Lower leg skin (tissue), 4 donors: ENCODE results near the gene SELENOO. TPM values are rescaled to one million over a fixed set of nuclear protein-coding genes. Genes with fewer than 3 reads are reported as not detected.

Source experiments
- DNase-seq, 2 donors: peaks; one replicate each; pipeline ENCODE4 v3.0.0-alpha.2; 2019; ENCODE audit warnings: low spot score in 2 of 2
- H3K4me3 ChIP-seq: fragments of 200-600 bp; sonication (generic); 2 replicates; pipeline ENCODE4 v1.5.1; 2017; ENCODE audit warnings: mild to moderate bottlenecking, low read depth; ENCODE audit not compliant: poor library complexity, severe bottlenecking
- CTCF ChIP-seq, 3 donors: fragments of 450-650 bp; IDR thresholded peaks; one replicate each; pipeline ENCODE4 v1.5.1; 2016; ENCODE audit warnings: antibody characterized with exemption in 3 of 3, mild to moderate bottlenecking in 3 of 3, moderate library complexity in 2 of 3
- POLR2A ChIP-seq, 2 donors: fragments of 450-650 bp; IDR thresholded peaks; one replicate each; pipeline ENCODE4 v1.6.1; 2016 to 2017; ENCODE audit warnings: antibody characterized with exemption in 2 of 2, mild to moderate bottlenecking in 1 of 2, moderate library complexity in 1 of 2
- WGBS, 2 donors: methylation state at CpG; one replicate each; pipeline ENCODE4 v1.1.5; 2018; 5-methylcytosine and 5-hydroxymethylcytosine counted together
- intact Hi-C: fragments of 100-400 bp; cut with DNase I; formaldehyde crosslinking; loops from one replicate; pipeline ENCODE4 v1.15.0; 2023; ENCODE audit warnings: low total_unique reads
- total RNA-seq, 4 donors: library from RNA; depleted of rRNA; stranded (reverse); fragments of >200 nt; gene quantifications; one replicate each; pipeline ENCODE4 v1.1.0, GENCODE V29; 2016

SELENOO gene
- total RNA-seq, 4 donors from 2014 or later = 33.3 to 52.3 (median 43.1) TPM

- WGBS, 2 donors = 71 to 84% methylated on average over 20 to 21 of the region's 25 CpGs
- intact Hi-C loops = no loop called here
These were observed 8.2 kb upstream of the SELENOO start for GRCh38 chr22:50192436-50193204.

GRCh38 chr22:50193621-50194020 is 7.2 kb upstream of the SELENOO start:
- TF ChIP-seq POLR2A (IDR thresholded peaks at IDR 0.05) (no peak), CTCF (IDR thresholded peaks at IDR 0.05) (no peak)
- WGBS, 2 donors = 91% methylated on average over 7 of the region's 8 CpGs; no CpG with 5 or more reads in 1 of the 2 donors
- no peak overlapping the region for H3K4me3 ChIP-seq
- DNase-seq = no peak
- intact Hi-C loops = no loop called here

More at GRCh38 chr22:50192436-50193204, 8.2 kb upstream of the SELENOO start:
- H3K4me3 ChIP-seq = no peak overlapping the region
- TF ChIP-seq POLR2A (IDR thresholded peaks at IDR 0.05) = no peak
- no peak for DNase-seq

GRCh38 chr22:50194037-50194805 is 6.6 kb upstream of the SELENOO start:
- DNase-seq = no peak
- no peak for TF ChIP-seq POLR2A (IDR thresholded peaks at IDR 0.05)
- TF ChIP-seq CTCF (IDR thresholded peaks at IDR 0.05) = no peak
- 92 to 95% methylated on average over 38 to 44 of the region's 44 CpGs for WGBS, 2 donors
- no peak overlapping the region for H3K4me3 ChIP-seq
- intact Hi-C loops = no loop called here

GRCh38 chr22:50196256-50196655 is 4.6 kb upstream of the SELENOO start:
- 83 to 86% methylated on average over 3 to 18 of the region's 18 CpGs for WGBS, 2 donors
- intact Hi-C loops = no loop called here
- no peak overlapping the region for H3K4me3 ChIP-seq
- TF ChIP-seq CTCF (IDR thresholded peaks at IDR 0.05) (no peak), POLR2A (IDR thresholded peaks at IDR 0.05) (no peak)
- DNase-seq = no peak

- WGBS, 2 donors = 85 to 87% methylated on average over 19 to 21 of the region's 23 CpGs
These were observed 3.6 kb upstream of the SELENOO start for GRCh38 chr22:50197000-50197800.

More at GRCh38 chr22:50197000-50197800, 3.6 kb upstream of the SELENOO start:
- no peak for TF ChIP-seq CTCF (IDR thresholded peaks at IDR 0.05)
- TF ChIP-seq POLR2A (IDR thresholded peaks at IDR 0.05) = no peak
- no peak for DNase-seq
- intact Hi-C loops = no loop called here
- no peak overlapping the region for H3K4me3 ChIP-seq
